SK-N-SH treated with all-trans-retinoic acid at 6 μM for 48 hours (cell line): ENCODE data around the gene MARK1.
"Not testable (repeated sequence)": the region's sequence is repeated elsewhere in the genome, so short reads cannot be mapped to it uniquely, and the experiment has no call there.

Experiments used
- ATAC-seq: fragments of 200-7000 bp; cut with Tn5 transposase; 3 replicates; pipeline ENCODE4 v1.9.1; 2020; ENCODE audit warnings: mild to moderate bottlenecking, moderate library complexity
- BACH2 ChIP-seq: fragments of 250-450 bp; sonication (Bioruptor Pico); IDR thresholded peaks from 2 replicates; pipeline ENCODE4 v1.9.0; 2021; ENCODE audit warnings: mild to moderate bottlenecking, borderline replicate concordance
- CREB5 ChIP-seq: fragments of 250-450 bp; sonication (Bioruptor Pico); IDR thresholded peaks from 2 replicates; pipeline ENCODE4 v1.5.1; 2020; ENCODE audit warnings: low read depth, mild to moderate bottlenecking, moderate library complexity
- CSDC2 ChIP-seq: fragments of 250-450 bp; sonication (Bioruptor Pico); IDR thresholded peaks from 2 replicates; pipeline ENCODE4 v1.5.0; 2020; ENCODE audit warnings: mild to moderate bottlenecking, moderate library complexity
- GLIS3 ChIP-seq: fragments of 250-450 bp; sonication (Bioruptor Pico); IDR thresholded peaks from 2 replicates; pipeline ENCODE4 v1.5.0; 2020; ENCODE audit warnings: mild to moderate bottlenecking, moderate library complexity
- ISL1 ChIP-seq: fragments of 250-450 bp; sonication (Bioruptor Pico); IDR thresholded peaks from 2 replicates; pipeline ENCODE4 v2.1.2; 2022; ENCODE audit warnings: mild to moderate bottlenecking, moderate library complexity
- OSR1 ChIP-seq: fragments of 250-450 bp; sonication (Bioruptor Pico); IDR thresholded peaks from 2 replicates; pipeline ENCODE4 v1.8.0; 2022; ENCODE audit warnings: moderate library complexity, mild to moderate bottlenecking, inconsistent platforms
- PATZ1 ChIP-seq: fragments of 250-450 bp; sonication (Bioruptor Pico); IDR thresholded peaks from 2 replicates; pipeline ENCODE4 v1.8.0; 2020; ENCODE audit warnings: mild to moderate bottlenecking, moderate library complexity, borderline replicate concordance
- PPARA ChIP-seq: fragments of 250-450 bp; sonication (Bioruptor Pico); IDR thresholded peaks from 2 replicates; pipeline ENCODE4 v1.5.0; 2020; ENCODE audit warnings: mild to moderate bottlenecking, borderline replicate concordance
- RARB ChIP-seq: fragments of 250-450 bp; sonication (Bioruptor Pico); IDR thresholded peaks from 2 replicates; pipeline ENCODE4 v1.8.0; 2021; ENCODE audit warnings: mild to moderate bottlenecking, moderate library complexity
- SNAI2 ChIP-seq: fragments of 250-450 bp; sonication (Bioruptor Pico); IDR thresholded peaks from 2 replicates; pipeline ENCODE4 v1.5.0; 2020; ENCODE audit warnings: mild to moderate bottlenecking, moderate library complexity
- TCF4 ChIP-seq: fragments of 250-450 bp; sonication (Bioruptor Pico); IDR thresholded peaks from 2 replicates; pipeline ENCODE4 v1.8.0; 2021; ENCODE audit warnings: mild to moderate bottlenecking, moderate library complexity, borderline replicate concordance
- TOX ChIP-seq: fragments of 250-450 bp; sonication (Bioruptor Pico); IDR thresholded peaks from 2 replicates; pipeline ENCODE4 v1.8.0; 2021; ENCODE audit warnings: mild to moderate bottlenecking, moderate library complexity, borderline replicate concordance
- ZFP3 ChIP-seq: fragments of 250-450 bp; sonication (Bioruptor Pico); IDR thresholded peaks from 2 replicates; pipeline ENCODE4 v1.5.0; 2020; ENCODE audit warnings: mild to moderate bottlenecking, moderate library complexity
- ZFP30 ChIP-seq: fragments of 450-650 bp; formaldehyde crosslinking; IDR thresholded peaks from 2 replicates; pipeline ENCODE4 v1.5.0; 2022; ENCODE audit warnings: mild to moderate bottlenecking, moderate library complexity
- ZNF565 ChIP-seq: fragments of 450-650 bp; formaldehyde crosslinking; conservative IDR thresholded peaks from 2 replicates; pipeline ENCODE4 v1.5.0; 2020; ENCODE audit warnings: low read depth, mild to moderate bottlenecking, moderate library complexity
- ZNF70 ChIP-seq: fragments of 450-650 bp; formaldehyde crosslinking; IDR thresholded peaks from 2 replicates; pipeline ENCODE4 v1.5.0; 2020; ENCODE audit warnings: mild to moderate bottlenecking, moderate library complexity
- ZNF8 ChIP-seq: fragments of 450-650 bp; formaldehyde crosslinking; IDR thresholded peaks from 2 replicates; pipeline ENCODE4 v1.5.0; 2020; ENCODE audit warnings: mild to moderate bottlenecking, moderate library complexity
- TF ChIP-seq, protein P1 (sequence below): fragments of 250-450 bp; sonication (Bioruptor Pico); IDR thresholded peaks from 2 replicates; pipeline ENCODE4 v1.5.1; 2021; ENCODE audit warnings: mild to moderate bottlenecking, moderate library complexity
- TF ChIP-seq, protein P2 (sequence below): fragments of 250-450 bp; sonication (Bioruptor Pico); IDR thresholded peaks from 2 replicates; pipeline ENCODE4 v1.5.0; 2020; ENCODE audit warnings: mild to moderate bottlenecking, moderate library complexity
- TF ChIP-seq, protein P3 (sequence below): fragments of 250-450 bp; sonication (Bioruptor Pico); IDR thresholded peaks from 2 replicates; pipeline ENCODE4 v1.8.0; 2021; ENCODE audit warnings: low read depth, mild to moderate bottlenecking, moderate library complexity, borderline replicate concordance

Gene MARK1

GRCh38 chr1:220604926-220605325 lies 77.0 kb downstream of the MARK1 start:
- ATAC-seq = no peak

DNA sequence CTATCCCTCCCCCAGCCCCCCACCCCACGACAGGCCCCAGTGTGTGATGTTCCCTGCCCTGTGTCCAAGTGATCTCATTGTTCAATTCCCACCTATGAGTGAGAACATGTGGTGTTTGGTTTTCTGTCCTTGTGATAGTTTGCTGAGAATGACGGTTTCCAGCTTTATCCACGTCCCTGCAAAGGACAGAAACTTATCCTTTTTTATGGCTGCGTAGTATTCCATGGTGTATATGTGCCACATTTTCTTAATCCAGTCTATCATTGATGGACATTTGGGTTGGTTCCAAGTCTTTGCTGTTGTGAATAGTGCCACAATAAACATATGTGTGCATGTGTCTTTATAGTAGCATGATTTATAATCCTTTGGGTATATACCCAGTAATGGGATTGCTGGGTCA lies 77.7 kb downstream of the MARK1 start:
- ATAC-seq = not testable (repeated sequence)

More at GRCh38 chr1:220604926-220605325, 77.0 kb downstream of the MARK1 start:
- TF ChIP-seq TCF4 (CRISPR knock-in tag) = no peak
- TF ChIP-seq, all 23 proteins: peak for 0

GRCh38 chr1:220611100-220611499 lies 83.2 kb downstream of the MARK1 start:
- not testable (repeated sequence) for ATAC-seq

DNA sequence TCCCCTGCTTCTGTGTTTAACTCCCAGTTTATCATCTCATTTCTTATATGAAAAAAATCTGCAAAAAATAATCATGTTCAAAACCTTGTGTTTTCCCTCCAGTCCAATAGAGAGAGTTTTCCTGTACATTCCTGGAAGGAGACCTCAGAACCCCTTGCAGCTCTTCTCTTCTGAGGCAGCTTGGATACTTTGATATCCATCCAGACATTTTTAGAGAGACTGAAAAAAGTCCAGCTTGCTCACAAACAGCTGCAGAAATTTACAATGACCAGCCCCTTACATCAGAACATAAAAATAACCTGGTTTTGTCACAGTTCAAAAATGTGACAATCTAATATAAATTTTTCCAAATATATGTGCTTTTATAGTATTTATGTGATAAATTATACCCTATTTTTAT lies 88.9 kb downstream of the MARK1 start:
- TF ChIP-seq BACH2 (CRISPR knock-in tag) (no peak), ZFP30 (CRISPR knock-in tag) (no peak), TOX (no peak), ZNF70 (CRISPR knock-in tag) (no peak), TCF4 (CRISPR knock-in tag) (no peak), ISL1 (CRISPR knock-in tag) (no peak), RARB (no peak), PATZ1 (CRISPR knock-in tag) (no peak), ZNF565 (CRISPR knock-in tag) (no peak), CREB5 (CRISPR knock-in tag) (no peak)
- TF ChIP-seq, protein P1, sequence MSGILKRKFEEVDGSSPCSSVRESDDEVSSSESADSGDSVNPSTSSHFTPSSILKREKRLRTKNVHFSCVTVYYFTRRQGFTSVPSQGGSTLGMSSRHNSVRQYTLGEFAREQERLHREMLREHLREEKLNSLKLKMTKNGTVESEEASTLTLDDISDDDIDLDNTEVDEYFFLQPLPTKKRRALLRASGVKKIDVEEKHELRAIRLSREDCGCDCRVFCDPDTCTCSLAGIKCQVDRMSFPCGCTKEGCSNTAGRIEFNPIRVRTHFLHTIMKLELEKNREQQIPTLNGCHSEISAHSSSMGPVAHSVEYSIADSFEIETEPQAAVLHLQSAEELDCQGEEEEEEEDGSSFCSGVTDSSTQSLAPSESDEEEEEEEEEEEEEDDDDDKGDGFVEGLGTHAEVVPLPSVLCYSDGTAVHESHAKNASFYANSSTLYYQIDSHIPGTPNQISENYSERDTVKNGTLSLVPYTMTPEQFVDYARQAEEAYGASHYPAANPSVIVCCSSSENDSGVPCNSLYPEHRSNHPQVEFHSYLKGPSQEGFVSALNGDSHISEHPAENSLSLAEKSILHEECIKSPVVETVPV (CRISPR knock-in tag) = no peak
- no peak for ATAC-seq

GRCh38 chr1:220628431-220628830 lies 100.5 kb downstream of the MARK1 start:
- TF ChIP-seq, protein P2, sequence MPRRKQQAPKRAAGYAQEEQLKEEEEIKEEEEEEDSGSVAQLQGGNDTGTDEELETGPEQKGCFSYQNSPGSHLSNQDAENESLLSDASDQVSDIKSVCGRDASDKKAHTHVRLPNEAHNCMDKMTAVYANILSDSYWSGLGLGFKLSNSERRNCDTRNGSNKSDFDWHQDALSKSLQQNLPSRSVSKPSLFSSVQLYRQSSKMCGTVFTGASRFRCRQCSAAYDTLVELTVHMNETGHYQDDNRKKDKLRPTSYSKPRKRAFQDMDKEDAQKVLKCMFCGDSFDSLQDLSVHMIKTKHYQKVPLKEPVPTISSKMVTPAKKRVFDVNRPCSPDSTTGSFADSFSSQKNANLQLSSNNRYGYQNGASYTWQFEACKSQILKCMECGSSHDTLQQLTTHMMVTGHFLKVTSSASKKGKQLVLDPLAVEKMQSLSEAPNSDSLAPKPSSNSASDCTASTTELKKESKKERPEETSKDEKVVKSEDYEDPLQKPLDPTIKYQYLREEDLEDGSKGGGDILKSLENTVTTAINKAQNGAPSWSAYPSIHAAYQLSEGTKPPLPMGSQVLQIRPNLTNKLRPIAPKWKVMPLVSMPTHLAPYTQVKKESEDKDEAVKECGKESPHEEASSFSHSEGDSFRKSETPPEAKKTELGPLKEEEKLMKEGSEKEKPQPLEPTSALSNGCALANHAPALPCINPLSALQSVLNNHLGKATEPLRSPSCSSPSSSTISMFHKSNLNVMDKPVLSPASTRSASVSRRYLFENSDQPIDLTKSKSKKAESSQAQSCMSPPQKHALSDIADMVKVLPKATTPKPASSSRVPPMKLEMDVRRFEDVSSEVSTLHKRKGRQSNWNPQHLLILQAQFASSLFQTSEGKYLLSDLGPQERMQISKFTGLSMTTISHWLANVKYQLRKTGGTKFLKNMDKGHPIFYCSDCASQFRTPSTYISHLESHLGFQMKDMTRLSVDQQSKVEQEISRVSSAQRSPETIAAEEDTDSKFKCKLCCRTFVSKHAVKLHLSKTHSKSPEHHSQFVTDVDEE (CRISPR knock-in tag) = no peak
- no peak for TF ChIP-seq ZNF8 (CRISPR knock-in tag)
- TF ChIP-seq ZNF565 (CRISPR knock-in tag) = no peak
- no peak for TF ChIP-seq SNAI2 (CRISPR knock-in tag)
- no peak for ATAC-seq

DNA sequence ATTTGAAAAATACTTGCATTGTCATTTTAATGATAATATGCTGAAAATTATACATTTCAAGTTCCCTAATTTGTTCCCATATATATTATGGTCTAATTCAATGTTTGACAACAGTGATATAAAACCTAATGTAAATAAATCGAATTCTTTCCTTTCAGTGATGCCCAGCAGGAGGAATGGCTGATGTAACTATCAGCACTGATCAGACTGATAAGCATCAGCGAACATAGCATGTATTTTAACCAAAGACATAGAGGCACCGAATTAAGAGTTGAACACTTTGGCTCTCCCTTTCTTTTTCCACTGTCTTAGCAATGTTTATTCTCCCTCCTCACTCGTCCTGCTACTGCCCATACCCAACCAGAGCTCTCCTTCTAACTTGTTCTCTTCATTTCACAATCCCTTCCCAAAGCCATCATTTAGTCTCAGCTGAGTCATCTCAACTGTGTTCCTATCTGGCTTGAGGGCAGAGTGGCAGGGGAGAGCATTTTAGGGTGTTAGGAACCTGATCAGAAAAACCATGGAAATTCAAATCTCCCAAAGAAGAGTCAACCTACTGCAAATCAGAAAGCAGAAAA lies 103.4 kb downstream of the MARK1 start:
- ATAC-seq = no peak
- TF ChIP-seq ZFP3 (CRISPR knock-in tag) (no peak), RARB (no peak), PPARA (CRISPR knock-in tag) (no peak), CREB5 (CRISPR knock-in tag) (no peak), GLIS3 (no peak), CSDC2 (CRISPR knock-in tag) (no peak), OSR1 (CRISPR knock-in tag) (no peak)
- TF ChIP-seq, protein P3, sequence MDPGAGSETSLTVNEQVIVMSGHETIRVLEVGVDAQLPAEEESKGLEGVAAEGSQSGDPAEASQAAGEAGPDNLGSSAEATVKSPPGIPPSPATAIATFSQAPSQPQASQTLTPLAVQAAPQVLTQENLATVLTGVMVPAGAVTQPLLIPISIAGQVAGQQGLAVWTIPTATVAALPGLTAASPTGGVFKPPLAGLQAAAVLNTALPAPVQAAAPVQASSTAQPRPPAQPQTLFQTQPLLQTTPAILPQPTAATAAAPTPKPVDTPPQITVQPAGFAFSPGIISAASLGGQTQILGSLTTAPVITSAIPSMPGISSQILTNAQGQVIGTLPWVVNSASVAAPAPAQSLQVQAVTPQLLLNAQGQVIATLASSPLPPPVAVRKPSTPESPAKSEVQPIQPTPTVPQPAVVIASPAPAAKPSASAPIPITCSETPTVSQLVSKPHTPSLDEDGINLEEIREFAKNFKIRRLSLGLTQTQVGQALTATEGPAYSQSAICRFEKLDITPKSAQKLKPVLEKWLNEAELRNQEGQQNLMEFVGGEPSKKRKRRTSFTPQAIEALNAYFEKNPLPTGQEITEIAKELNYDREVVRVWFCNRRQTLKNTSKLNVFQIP (CRISPR knock-in tag) = no peak
- TF ChIP-seq, protein P2 (CRISPR knock-in tag) = no peak
